GM19438 (cell line): ENCODE data around the gene DUSP10.
A peak's percentile ranks its signal among the peaks of the same experiment; 100 is the strongest.

Experiments
- ATAC-seq: cut with Tn5 transposase; IDR thresholded peaks from one replicate; pipeline ENCODE4 v1.9.1; 2021; ENCODE audit warnings: low read depth; ENCODE audit not compliant: unreplicated experiment

DUSP10 gene

GRCh38 chr1:221741703-221742554 is at the start of gene DUSP10:
DUSP10 (minus strand) TSS chr1:221742089; CDS start chr1:221739744, 2,345 bp downstream.
- ATAC-seq: peak; percentile 80

- no peak for ATAC-seq
These were observed 46.6 kb upstream of the DUSP10 start for GRCh38 chr1:221788466-221788865.

GRCh38 chr1:221786647-221787046 is 44.8 kb upstream of the DUSP10 start:
- no peak for ATAC-seq

- ATAC-seq: no peak
These were observed 42.0 kb upstream of the DUSP10 start for GRCh38 chr1:221783936-221784335.

- ATAC-seq: no peak
These were observed 41.5 kb upstream of the DUSP10 start for GRCh38 chr1:221783437-221783836.

- ATAC-seq: no peak
These were observed 41.1 kb upstream of the DUSP10 start for GRCh38 chr1:221782970-221783369.

GRCh38 chr1:221782477-221782876 is 40.6 kb upstream of the DUSP10 start:
- ATAC-seq: no peak

- ATAC-seq: no peak
These were observed 39.3 kb upstream of the DUSP10 start for GRCh38 chr1:221781102-221781755.

GRCh38 chr1:221780175-221780574 is 38.3 kb upstream of the DUSP10 start:
- no peak for ATAC-seq

GRCh38 chr1:221779771-221780170 is 37.9 kb upstream of the DUSP10 start:
- no peak for ATAC-seq

GRCh38 chr1:221778535-221779142 is 36.8 kb upstream of the DUSP10 start:
- ATAC-seq: peak; percentile 18

GRCh38 chr1:221778125-221778524 is 36.2 kb upstream of the DUSP10 start:
- no peak for ATAC-seq

GRCh38 chr1:221777431-221778072 is 35.7 kb upstream of the DUSP10 start:
- peak; percentile 71 for ATAC-seq

- ATAC-seq: peak; percentile 22
These were observed 34.8 kb upstream of the DUSP10 start for GRCh38 chr1:221776495-221777301.

- ATAC-seq: no peak
These were observed 33.3 kb upstream of the DUSP10 start for GRCh38 chr1:221775206-221775605.

- ATAC-seq: no peak
These were observed 32.4 kb upstream of the DUSP10 start for GRCh38 chr1:221774054-221774842.

- no peak for ATAC-seq
These were observed 31.5 kb upstream of the DUSP10 start for GRCh38 chr1:221773383-221773782.

- ATAC-seq: no peak
These were observed 30.2 kb upstream of the DUSP10 start for GRCh38 chr1:221772117-221772516.

- ATAC-seq: no peak
These were observed 26.7 kb upstream of the DUSP10 start for GRCh38 chr1:221768444-221769066.
